Sigmoid colon (tissue), 7 donors: ENCODE results near the gene PLXNA4. TPM values are rescaled to one million over a fixed set of nuclear protein-coding genes. Genes with fewer than 3 reads are reported as not detected.

Source experiments
- DNase-seq: peaks from one replicate; pipeline ENCODE4 v3.0.0-alpha.2; 2019
- H3K27ac ChIP-seq, 4 donors: fragments of 200-600 bp; sonication (generic); one replicate each; pipeline ENCODE4 v1.5.1; 2016 to 2019; ENCODE audit warnings: mild to moderate bottlenecking in 1 of 4
- H3K27me3 ChIP-seq, 3 donors: fragments of 200-600 bp; sonication (generic); one replicate each; pipeline ENCODE4 v1.5.1; 2019; ENCODE audit warnings: mild to moderate bottlenecking in 1 of 3
- H3K36me3 ChIP-seq, 4 donors: fragments of 200-600 bp; sonication (generic); one replicate each; pipeline ENCODE4 v1.5.1; 2016 to 2019
- H3K4me1 ChIP-seq, 4 donors: fragments of 200-600 bp; sonication (generic); one replicate each; pipeline ENCODE4 v1.5.1; 2017 to 2019
- H3K4me3 ChIP-seq, 4 donors: fragments of 200-600 bp; sonication (generic); one replicate each; pipeline ENCODE4 v1.5.1; 2017 to 2019; ENCODE audit warnings: mild to moderate bottlenecking in 2 of 4, moderate library complexity in 1 of 4
- H3K9me3 ChIP-seq, 4 donors: fragments of 200-600 bp in 3 of 4; sonication (generic) in 3 of 4; one replicate each; pipeline versions ENCODE4 v1.5.1 to v1.6.1; 2013 to 2019
- EP300 ChIP-seq, 4 donors: sonication (generic); formaldehyde crosslinking; IDR thresholded peaks; one replicate each; pipeline ENCODE4 v1.6.1; 2017; ENCODE audit warnings: antibody characterized with exemption in 4 of 4
- POLR2A ChIP-seq, 2 donors: fragments of 450-650 bp; IDR thresholded peaks; one replicate each; pipeline ENCODE4 v1.6.1; 2016; ENCODE audit warnings: antibody characterized with exemption in 2 of 2, mild to moderate bottlenecking in 2 of 2, moderate library complexity in 2 of 2
- POLR2AphosphoS5 ChIP-seq, 4 donors: sonication (generic); formaldehyde crosslinking; IDR thresholded peaks; one replicate each; pipeline ENCODE4 v1.6.1; 2017; ENCODE audit warnings: antibody characterized with exemption in 4 of 4
- WGBS, 2 donors: extraction: QIAGEN DNeasy Blood & Tissue Kit; methylation state at CpG; one replicate each; pipeline ENCODE4 v1.1.7; 2013; 5-methylcytosine and 5-hydroxymethylcytosine counted together
- intact Hi-C: fragments of 100-400 bp; cut with DNase I; formaldehyde crosslinking; loops from one replicate; pipeline ENCODE4 v1.15.1; 2023
- polyA plus RNA-seq, 3 donors: library from polyadenylated mRNA; stranded (reverse); fragments of 200-250 nt; gene quantifications; one replicate each; pipeline ENCODE4 v1.2.3, GENCODE V29; 2013
- total RNA-seq, 4 donors: library from RNA; depleted of rRNA; stranded (reverse); fragments of >200 nt; gene quantifications; one replicate each; pipeline ENCODE4 v1.1.0, GENCODE V29; 2016
- TF ChIP-seq, protein P1 (sequence below), 4 experiments: fragments of 450-650 bp in 3 of 4; fragments of 200-600 bp in 1 of 4; IDR thresholded peaks; one replicate each; pipeline ENCODE4 v1.5.1; 2016 to 2019; ENCODE audit warnings: antibody characterized with exemption in 4 of 4, mild to moderate bottlenecking in 3 of 4, moderate library complexity in 2 of 4
- donor health status: healthy with polysubstance abuse.
- donor health status: Bipolar disorder and iron deficiency.
- donor health status: healthy.

PLXNA4 gene
- total and polyA plus RNA-seq, 7 donors: under 0.01 to 10.5 (median 3.7) TPM; not detected in 1

DNA sequence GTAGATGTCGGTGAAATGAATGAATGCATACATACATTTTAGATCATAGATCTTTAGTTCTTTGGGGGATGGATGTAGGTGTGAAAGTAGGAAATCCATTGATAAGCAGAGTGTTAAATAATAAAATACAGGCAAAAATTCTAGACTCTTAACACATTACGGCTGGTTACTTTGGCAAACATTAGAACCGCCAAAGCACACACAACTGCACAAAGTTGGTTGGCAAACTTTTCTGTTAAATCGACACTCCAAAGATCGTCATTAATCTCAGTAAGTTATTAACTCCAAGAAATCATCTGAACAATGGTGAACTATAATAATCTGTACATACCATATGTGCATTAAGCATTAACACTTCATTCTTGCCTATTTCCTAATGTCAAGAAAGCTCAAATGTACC, 231.2 kb downstream of the PLXNA4 start:
- no peaks in the 10 kb centered on the region for H3K9me3 ChIP-seq
- H3K4me1 ChIP-seq: peaks cover 0 to 7% (median 0%) of the 10 kb centered on the region in 4 donors
- no peaks in the 10 kb centered on the region for H3K36me3 ChIP-seq
- no peak overlapping the region for H3K27ac ChIP-seq
- no peaks in the 10 kb centered on the region for H3K27me3 ChIP-seq
- intact Hi-C loops: no loop called here
- TF ChIP-seq POLR2AphosphoS5 (IDR thresholded peaks at IDR 0.05): no peak
- 90 to 92% methylated on average over 5 of the region's 5 CpGs for WGBS, 2 donors
- no peak for DNase-seq
- H3K4me3 ChIP-seq: no peak overlapping the region

DNA sequence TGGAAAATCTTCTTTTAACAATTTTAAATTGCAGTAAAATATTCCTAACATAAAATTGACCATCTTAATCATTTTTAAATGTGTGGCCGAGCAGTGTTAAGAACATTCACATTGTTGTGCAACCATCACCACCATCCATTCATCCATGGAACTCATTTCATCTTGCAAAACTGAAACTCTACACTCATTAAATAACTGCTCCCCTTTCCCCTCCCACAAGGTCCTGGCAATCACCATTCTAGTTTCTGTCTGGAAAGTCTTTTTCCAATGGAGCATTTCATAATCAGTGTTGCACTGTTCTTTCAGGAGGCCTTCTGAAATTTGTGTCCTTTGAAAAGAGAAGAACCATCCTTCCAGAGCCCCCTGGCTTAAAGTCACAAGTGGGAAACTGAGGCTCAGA, 233.1 kb downstream of the PLXNA4 start:
- Histone ChIP-seq H3K27me3 (no peaks in the 10 kb centered on the region), H3K36me3 (no peaks in the 10 kb centered on the region), H3K9me3 (no peaks in the 10 kb centered on the region), H3K4me3 (no peak overlapping the region), H3K27ac (peak overlapping the region in 2 of 4 donors; percentile 4 to 20), H3K4me1 (peaks cover 0 to 7% (median 0%) of the 10 kb centered on the region in 4 donors)
- DNase-seq: no peak
- intact Hi-C loops: no loop called here
- WGBS, 2 donors: 88% methylated on average over 1 of the region's 1 CpG
- TF ChIP-seq POLR2AphosphoS5 (IDR thresholded peaks at IDR 0.05) (peak in 2 of 4 donors; percentile 13 to 35), POLR2A (IDR thresholded peaks at IDR 0.05) (no peak)
- TF ChIP-seq, protein P1, sequence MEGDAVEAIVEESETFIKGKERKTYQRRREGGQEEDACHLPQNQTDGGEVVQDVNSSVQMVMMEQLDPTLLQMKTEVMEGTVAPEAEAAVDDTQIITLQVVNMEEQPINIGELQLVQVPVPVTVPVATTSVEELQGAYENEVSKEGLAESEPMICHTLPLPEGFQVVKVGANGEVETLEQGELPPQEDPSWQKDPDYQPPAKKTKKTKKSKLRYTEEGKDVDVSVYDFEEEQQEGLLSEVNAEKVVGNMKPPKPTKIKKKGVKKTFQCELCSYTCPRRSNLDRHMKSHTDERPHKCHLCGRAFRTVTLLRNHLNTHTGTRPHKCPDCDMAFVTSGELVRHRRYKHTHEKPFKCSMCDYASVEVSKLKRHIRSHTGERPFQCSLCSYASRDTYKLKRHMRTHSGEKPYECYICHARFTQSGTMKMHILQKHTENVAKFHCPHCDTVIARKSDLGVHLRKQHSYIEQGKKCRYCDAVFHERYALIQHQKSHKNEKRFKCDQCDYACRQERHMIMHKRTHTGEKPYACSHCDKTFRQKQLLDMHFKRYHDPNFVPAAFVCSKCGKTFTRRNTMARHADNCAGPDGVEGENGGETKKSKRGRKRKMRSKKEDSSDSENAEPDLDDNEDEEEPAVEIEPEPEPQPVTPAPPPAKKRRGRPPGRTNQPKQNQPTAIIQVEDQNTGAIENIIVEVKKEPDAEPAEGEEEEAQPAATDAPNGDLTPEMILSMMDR (IDR thresholded peaks at IDR 0.05): no peak

DNA sequence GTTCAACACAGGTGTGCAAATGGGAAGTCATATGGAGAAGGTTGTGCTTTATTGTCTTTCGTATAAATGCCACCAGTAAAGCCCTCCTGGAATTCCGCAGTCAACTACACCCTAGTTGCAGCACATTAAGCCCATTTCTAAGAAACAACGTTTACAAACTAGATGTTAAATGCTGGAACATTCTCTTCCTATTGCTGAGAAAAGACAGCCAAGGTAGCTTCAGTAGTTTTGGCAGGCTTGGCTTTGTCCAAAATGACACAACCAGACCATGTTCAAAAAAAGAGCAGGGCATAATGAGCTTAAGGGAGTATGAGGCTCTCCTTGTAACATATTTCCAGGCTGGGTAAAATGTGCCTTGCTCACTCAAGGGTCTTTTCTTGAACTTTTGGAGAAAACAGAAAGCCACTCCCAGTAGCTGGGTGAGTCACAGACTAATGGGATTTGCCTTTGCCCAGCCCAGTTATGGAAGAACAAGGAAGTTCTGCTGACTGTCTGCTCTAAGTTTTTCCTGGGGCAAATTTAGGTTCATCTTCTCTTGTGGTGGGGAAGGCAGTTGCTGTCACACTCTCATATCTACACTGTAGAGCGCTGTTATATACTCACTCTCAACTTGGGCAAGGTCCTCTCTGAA, 238.7 kb downstream of the PLXNA4 start:
- Histone ChIP-seq H3K4me3 (no peak overlapping the region), H3K36me3 (no peaks in the 10 kb centered on the region), H3K4me1 (peaks cover 0 to 17% (median 10%) of the 10 kb centered on the region in 4 donors), H3K9me3 (no peaks in the 10 kb centered on the region), H3K27me3 (no peaks in the 10 kb centered on the region), H3K27ac (peak overlapping the region in 2 of 4 donors; percentile 55 to 57)
- TF ChIP-seq EP300 (IDR thresholded peaks at IDR 0.05) (peak in 1 of 4 donors; percentile 74), POLR2AphosphoS5 (IDR thresholded peaks at IDR 0.05) (peak; percentile 31 to 71 (median 40)), POLR2A (IDR thresholded peaks at IDR 0.05) (no peak)
- TF ChIP-seq, protein P1 (IDR thresholded peaks at IDR 0.05): no peak
- intact Hi-C loops: loop anchor here (5.0 kb wide), 1 partner anchor 35 kb away; no protein-coding TSS in a partner anchor
- WGBS, 2 donors: 32 to 63% methylated on average over 4 of the region's 4 CpGs
- DNase-seq: no peak

DNA sequence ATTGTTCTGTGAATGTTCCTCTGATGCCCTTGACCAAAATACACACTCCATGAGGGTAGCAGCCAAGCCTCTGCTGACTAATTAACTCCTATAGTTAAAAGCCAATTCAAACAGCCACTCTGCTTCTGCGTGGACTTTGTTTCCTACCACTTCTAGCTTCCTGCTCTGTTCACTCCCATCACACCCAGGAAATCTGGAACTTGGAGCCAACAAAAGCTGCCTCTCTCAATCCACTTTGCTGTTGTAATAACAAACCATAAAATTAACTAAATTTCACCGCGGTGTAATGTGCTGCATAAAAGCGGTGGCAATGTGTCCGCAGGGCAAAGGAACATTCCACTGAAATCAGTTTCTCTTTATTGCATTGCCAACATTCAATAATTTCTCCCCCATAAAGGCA, 239.5 kb downstream of the PLXNA4 start:
- Histone ChIP-seq H3K4me3 (no peak overlapping the region), H3K27me3 (no peaks in the 10 kb centered on the region), H3K27ac (peak overlapping the region in 2 of 4 donors; percentile 55 to 57), H3K9me3 (no peaks in the 10 kb centered on the region), H3K36me3 (no peaks in the 10 kb centered on the region), H3K4me1 (peaks cover 0 to 17% (median 10%) of the 10 kb centered on the region in 4 donors)
- intact Hi-C loops: loop anchor here (5.0 kb wide), 1 partner anchor 36 kb away; no protein-coding TSS in a partner anchor
- DNase-seq: no peak
- TF ChIP-seq, protein P1 (IDR thresholded peaks at IDR 0.05): no peak
- TF ChIP-seq EP300 (IDR thresholded peaks at IDR 0.05): no peak
- TF ChIP-seq POLR2AphosphoS5 (IDR thresholded peaks at IDR 0.05): no peak
- no peak for TF ChIP-seq POLR2A (IDR thresholded peaks at IDR 0.05)
- 10 to 47% methylated on average over 5 of the region's 5 CpGs for WGBS, 2 donors

DNA sequence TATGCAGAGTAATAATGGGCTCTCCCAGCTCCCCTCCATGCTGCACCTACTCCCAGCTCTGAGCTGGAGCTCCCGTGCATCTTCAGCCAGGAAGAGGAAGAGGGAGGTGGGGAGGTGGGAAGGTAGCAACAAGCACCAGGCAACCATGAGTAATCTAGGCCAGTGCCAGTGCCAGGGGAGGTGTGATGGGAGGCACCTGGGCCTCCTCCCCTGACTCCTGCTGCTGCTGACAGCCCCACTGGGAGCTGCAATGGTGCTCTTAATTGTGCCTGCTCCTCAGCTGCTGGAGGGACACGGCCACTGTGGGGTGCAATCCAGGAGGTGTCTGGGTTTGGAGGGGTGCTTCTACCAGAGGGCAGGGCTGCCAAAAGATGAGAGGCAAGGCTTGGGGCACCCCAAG, 243.0 kb downstream of the PLXNA4 start:
- intact Hi-C loops: no loop called here
- TF ChIP-seq, protein P1 (IDR thresholded peaks at IDR 0.05): no peak
- TF ChIP-seq POLR2A (IDR thresholded peaks at IDR 0.05): no peak
- no peak for TF ChIP-seq POLR2AphosphoS5 (IDR thresholded peaks at IDR 0.05)
- TF ChIP-seq EP300 (IDR thresholded peaks at IDR 0.05): no peak
- WGBS, 2 donors: 71 to 88% methylated on average over 2 of the region's 2 CpGs

More for the DNA sequence above, 243.0 kb downstream of the PLXNA4 start:
- Histone ChIP-seq H3K27ac (no peak overlapping the region), H3K27me3 (no peaks in the 10 kb centered on the region), H3K4me1 (peaks cover 0 to 17% (median 10%) of the 10 kb centered on the region in 4 donors), H3K36me3 (no peaks in the 10 kb centered on the region), H3K9me3 (no peaks in the 10 kb centered on the region), H3K4me3 (no peak overlapping the region)
- DNase-seq: no peak
